HCT116 (cell line): ENCODE results near the gene VWA5B1. TPM values are rescaled to one million over a fixed set of nuclear protein-coding genes. Genes with fewer than 3 reads are reported as not detected.

Experiments
- ATAC-seq: fragments of 200-7000 bp; cut with Tn5 transposase; 2 replicates; pipeline ENCODE4 v1.9.1; 2020; ENCODE audit warnings: mild to moderate bottlenecking, moderate library complexity
- BruUV-seq: library from RNA; stranded (reverse); fragments of 400-500 nt; replicated peaks from 2 replicates; lab custom pipeline; 2021; lab: Mats Ljungman, UMichigan
- CTCF ChIA-PET: fragments of 300-600 bp; sonication (Branson Sonifier 250); formaldehyde crosslinking; loops from one replicate; lab custom pipeline; 2021; ENCODE audit warnings: antibody characterized with exemption; lab: Charles Lee
- POLR2A ChIA-PET: fragments of 300-600, 350-600 bp; sonication (Branson Sonifier 250); formaldehyde crosslinking; loops from one replicate; lab custom pipeline; 2021; ENCODE audit warnings: antibody characterized with exemption; lab: Charles Lee
- RAD21 ChIA-PET, 2 experiments: fragments of 300-600 bp; sonication (Branson Sonifier 250); formaldehyde crosslinking; loops; one replicate each; lab custom pipeline; 2023; ENCODE audit warnings: low total read pairs in 2 of 2; ENCODE audit not compliant: uncharacterized antibody in 2 of 2, unreplicated experiment in 2 of 2, low non-redundant PET in 1 of 2; lab: Charles Lee
- DNase-seq: peaks from one replicate; pipeline ENCODE4 v3.0.0-alpha.2; 2010; ENCODE audit warnings: low read depth, low spot score
- H2AFZ ChIP-seq: fragments of 200-600 bp; shearing (Covaris generic), sonication (generic); 2 replicates; pipeline ENCODE4 v1.6.1; 2017; ENCODE audit warnings: low read depth, mixed run types, mixed read lengths, antibody characterized with exemption, low read length; ENCODE audit not compliant: poor library complexity, severe bottlenecking
- H3K27ac ChIP-seq: 2 replicates; pipeline ENCODE4 v1.5.1; 2012; ENCODE audit warnings: low read depth, low read length
- H3K27me3 ChIP-seq: fragments of 200-600 bp; sonication (generic); 2 replicates; pipeline ENCODE4 v1.6.1; 2016; ENCODE audit warnings: mixed run types, low read length, mixed read lengths; ENCODE audit not compliant: insufficient read depth
- H3K36me3 ChIP-seq, 2 experiments: fragments of 200-500 bp in 1 of 2; fragments of 200-600 bp in 1 of 2; sonication (Bioruptor generic) in 1 of 2; sonication (generic) in 1 of 2; 2 replicates each; pipeline versions ENCODE4 v1.5.1 to v1.6.1; 2014 to 2016; ENCODE audit warnings: low read length in 2 of 2, inconsistent platforms in 1 of 2, mixed read lengths in 1 of 2, mixed run types in 1 of 2; ENCODE audit not compliant: insufficient read depth in 2 of 2, control insufficient read depth in 1 of 2
- H3K4me1 ChIP-seq, 2 experiments: fragments of 200-600 bp in 1 of 2; sonication (generic) in 1 of 2; 2 replicates each; pipeline versions ENCODE4 v1.5.1 to v1.6.1; 2012 to 2017; ENCODE audit warnings: low read length in 2 of 2, inconsistent platforms in 1 of 2, mild to moderate bottlenecking in 1 of 2, mixed read lengths in 1 of 2, mixed run types in 1 of 2, moderate library complexity in 1 of 2; ENCODE audit not compliant: insufficient read depth in 2 of 2, control insufficient read depth in 1 of 2
- H3K4me2 ChIP-seq: fragments of 200-600 bp; sonication (generic); 2 replicates; pipeline ENCODE4 v1.6.1; 2017; ENCODE audit warnings: mixed run types, low read length, mixed read lengths
- H3K4me3 ChIP-seq, 2 experiments: fragments of 200-600 bp in 1 of 2; sonication (generic) in 1 of 2; replicated peaks in 1 of 2; 2 replicates each; pipeline ENCODE4 v1.5.1; 2011 to 2016; ENCODE audit warnings: low read length in 2 of 2, control low read depth in 1 of 2, low read depth in 1 of 2, mild to moderate bottlenecking in 1 of 2, mixed read lengths in 1 of 2, mixed run types in 1 of 2
- H3K79me2 ChIP-seq: fragments of 200-600 bp; sonication (generic); 2 replicates; pipeline ENCODE4 v1.6.1; 2017; ENCODE audit warnings: mild to moderate bottlenecking, mixed run types, low read length, moderate library complexity, mixed read lengths; ENCODE audit not compliant: insufficient read depth
- H3K9ac ChIP-seq: fragments of 200-600 bp; sonication (generic); 2 replicates; pipeline ENCODE4 v1.6.1; 2016; ENCODE audit warnings: low read length, mixed read lengths
- H3K9me2 ChIP-seq: fragments of 200-600 bp; sonication (generic), shearing (Covaris generic); 2 replicates; pipeline ENCODE4 v1.6.1; 2017; ENCODE audit warnings: mixed run types, mild to moderate bottlenecking, moderate library complexity; ENCODE audit not compliant: insufficient read depth
- H3K9me3 ChIP-seq, 2 experiments: fragments of 200-500 bp in 1 of 2; fragments of 200-600 bp in 1 of 2; sonication (Bioruptor generic) in 1 of 2; sonication (generic) in 1 of 2; 2 replicates each; pipeline ENCODE4 v1.6.1; 2014 to 2017; ENCODE audit warnings: low read length in 2 of 2, mixed read lengths in 2 of 2, inconsistent platforms in 1 of 2, low read depth in 1 of 2, mild to moderate bottlenecking in 1 of 2, mixed run types in 1 of 2, moderate library complexity in 1 of 2; ENCODE audit not compliant: control insufficient read depth in 1 of 2, insufficient read depth in 1 of 2
- H4K20me1 ChIP-seq: fragments of 200-600 bp; sonication (generic), shearing (Covaris generic); 2 replicates; pipeline ENCODE4 v1.6.1; 2017; ENCODE audit warnings: mixed run types, mild to moderate bottlenecking, moderate library complexity; ENCODE audit not compliant: insufficient read depth
- CBX3 ChIP-seq: IDR thresholded peaks from 2 replicates; pipeline ENCODE4 v1.6.1; 2012; ENCODE audit warnings: low read depth
- CEBPB ChIP-seq: IDR thresholded peaks from 2 replicates; pipeline ENCODE4 v1.6.1; 2012; ENCODE audit warnings: low read depth
- EZH2 ChIP-seq: fragments of 200-600 bp; sonication (generic); IDR thresholded peaks from 2 replicates; pipeline ENCODE4 v1.6.1; 2017; ENCODE audit warnings: antibody characterized with exemption, mixed run types
- JUND ChIP-seq: IDR thresholded peaks from 2 replicates; pipeline ENCODE4 v1.6.1; 2012
- MAX ChIP-seq: IDR thresholded peaks from 2 replicates; pipeline ENCODE4 v1.6.1; 2012
- POLR2A ChIP-seq: IDR thresholded peaks from 2 replicates; pipeline ENCODE4 v1.7.0; 2011; ENCODE audit warnings: borderline replicate concordance; ENCODE audit not compliant: insufficient read depth, insufficient read length; ENCODE audit errors: extremely low read depth
- POLR2AphosphoS5 ChIP-seq: IDR thresholded peaks from 2 replicates; pipeline ENCODE4 v1.6.1; 2011; ENCODE audit warnings: mild to moderate bottlenecking, low read depth, low read length, moderate library complexity
- RAD21 ChIP-seq: IDR thresholded peaks from 2 replicates; pipeline ENCODE4 v1.6.1; 2012; ENCODE audit warnings: low read depth, mild to moderate bottlenecking
- REST ChIP-seq: IDR thresholded peaks from 2 replicates; pipeline ENCODE4 v1.6.1; 2012; ENCODE audit warnings: low read depth
- SIN3A ChIP-seq: IDR thresholded peaks from 2 replicates; pipeline ENCODE4 v1.6.1; 2012; ENCODE audit warnings: low read depth
- SP1 ChIP-seq: IDR thresholded peaks from 2 replicates; pipeline ENCODE4 v1.6.1; 2012; ENCODE audit warnings: low read depth
- SRF ChIP-seq: IDR thresholded peaks from 2 replicates; pipeline ENCODE4 v1.6.1; 2012; ENCODE audit warnings: low read depth
- YY1 ChIP-seq: IDR thresholded peaks from 2 replicates; pipeline ENCODE4 v1.6.1; 2011; ENCODE audit warnings: low read length, low read depth, moderate library complexity, mild to moderate bottlenecking; ENCODE audit not compliant: insufficient replicate concordance; ENCODE audit errors: extremely low read depth
- ZBTB33 ChIP-seq: IDR thresholded peaks from 2 replicates; pipeline ENCODE4 v1.6.1; 2011; ENCODE audit warnings: mild to moderate bottlenecking, low read length, moderate library complexity; ENCODE audit not compliant: insufficient replicate concordance; ENCODE audit errors: extremely low read depth
- ZFX ChIP-seq: fragments of 450-650 bp; IDR thresholded peaks from 2 replicates; pipeline ENCODE4 v1.6.1; 2017
- intact Hi-C: fragments of 100-400 bp; cut with micrococcal nuclease; formaldehyde crosslinking; loops from 2 replicates; pipeline ENCODE4 v1.10.0; 2022
- total RNA-seq: library from RNA; stranded (reverse); gene quantifications from one replicate; pipeline ENCODE4 v1.2.1, GENCODE V29; 2021; ENCODE audit not compliant: unreplicated experiment

Gene VWA5B1
- total RNA-seq, 1 experiment from 2014 or later = not detected

DNA sequence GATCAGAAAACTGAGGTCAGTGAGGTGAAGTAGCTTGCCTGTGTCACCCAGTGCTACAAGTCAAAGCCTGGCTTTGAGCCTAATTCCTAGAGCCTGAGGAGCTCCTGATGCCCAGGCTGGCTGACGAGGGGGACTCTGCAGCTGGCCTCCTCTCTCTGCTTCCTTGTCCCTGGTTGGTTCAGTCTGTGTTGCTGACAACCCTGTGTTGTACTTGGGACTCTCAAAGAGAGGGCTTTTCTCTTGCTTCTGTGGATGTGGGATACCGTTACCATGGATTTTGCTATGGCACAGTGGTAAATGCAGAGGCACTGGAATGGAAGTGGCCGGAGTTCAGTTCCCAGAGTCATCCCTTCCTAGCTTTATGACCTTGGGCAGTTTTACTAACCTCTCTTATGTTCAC, 8.0 kb downstream of the VWA5B1 start:
- ChIA-PET RAD21 (no interaction called here), POLR2A (no interaction called here)
- Histone ChIP-seq H3K27ac (no peak overlapping the region), H3K9ac (no peak overlapping the region), H3K27me3 (peaks cover 2% of the 10 kb centered on the region; the same call in 1 of the 2 replicates), H3K36me3 (no peaks in the 10 kb centered on the region), H3K4me2 (no peak overlapping the region), H3K4me3 (no peak overlapping the region), H3K9me3 (no peaks in the 10 kb centered on the region)
- no TSS peak for BruUV-seq
- ATAC-seq (no peak), DNase-seq (no peak)
- TF ChIP-seq ZFX = no peak
- TF ChIP-seq CBX3 = no peak
- TF ChIP-seq, all 23 proteins: peak for 0
- CTCF ChIA-PET = no interaction called here
- Histone ChIP-seq H3K79me2 (no peaks in the 10 kb centered on the region), H3K4me1 (no peaks in the 10 kb centered on the region), H4K20me1 (no peaks in the 10 kb centered on the region), H2AFZ (no peak overlapping the region), H3K9me2 (no peaks in the 10 kb centered on the region)
- intact Hi-C loops = no loop called here

DNA sequence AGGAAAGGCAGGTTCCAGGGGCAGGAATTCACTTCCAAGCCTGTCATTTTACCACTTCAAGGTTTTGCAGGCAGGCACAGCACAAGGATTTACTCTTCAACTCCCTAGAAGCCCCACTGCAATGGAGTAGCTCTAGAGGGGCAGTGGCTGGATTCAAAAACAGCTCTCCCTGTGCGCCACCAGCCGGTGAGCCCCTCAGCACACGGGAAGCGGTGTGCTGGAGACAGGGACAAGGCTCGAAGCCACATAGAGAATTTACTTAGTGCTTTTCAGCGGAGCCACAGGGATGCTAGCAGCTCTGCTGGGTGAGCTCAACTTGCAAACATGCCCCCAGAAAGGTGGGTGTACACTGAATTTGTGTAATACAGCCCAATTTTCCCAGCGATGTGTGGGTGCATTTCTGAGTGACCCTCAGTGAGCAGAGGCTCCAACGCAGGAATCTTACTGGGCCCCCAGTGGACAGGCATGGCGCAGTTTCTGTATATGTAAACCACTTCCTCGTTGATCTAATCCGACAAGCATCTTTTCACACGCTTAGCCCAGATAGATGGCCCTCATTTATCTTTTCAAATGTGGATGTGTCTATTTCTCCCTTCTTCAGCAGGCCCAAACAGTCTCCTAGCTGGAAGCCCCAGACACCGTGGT, 10.9 kb downstream of the VWA5B1 start:
- no peak overlapping the region for H3K27ac ChIP-seq
- no peaks in the 10 kb centered on the region for H3K4me1 ChIP-seq
- no peaks in the 10 kb centered on the region for H3K79me2 ChIP-seq
- no peak overlapping the region for H3K4me3 ChIP-seq
- H3K9me3 ChIP-seq = no peaks in the 10 kb centered on the region
- ATAC-seq (no peak), DNase-seq (no peak)
- POLR2A ChIA-PET = no interaction called here
- H3K27me3 ChIP-seq = 0 out of 2 replicates have a peak, but pooled peaks cover 6% of the 10 kb centered on the region
- intact Hi-C loops = no loop called here
- H3K4me2 ChIP-seq = no peak overlapping the region
- CTCF ChIA-PET = no interaction called here
- no TSS peak for BruUV-seq
- H3K36me3 ChIP-seq = no peaks in the 10 kb centered on the region
- no peak overlapping the region for H3K9ac ChIP-seq
- no peaks in the 10 kb centered on the region for H3K9me2 ChIP-seq
- no peak overlapping the region for H2AFZ ChIP-seq
- H4K20me1 ChIP-seq = no peaks in the 10 kb centered on the region
- RAD21 ChIA-PET = no interaction called here
- TF ChIP-seq SIN3A = no peak
- TF ChIP-seq POLR2AphosphoS5 = no peak
- no peak for TF ChIP-seq ZBTB33
- no peak for TF ChIP-seq SRF
- no peak for TF ChIP-seq JUND
- no peak for TF ChIP-seq YY1
- TF ChIP-seq ZFX = no peak
- no peak for TF ChIP-seq CEBPB
- no peak for TF ChIP-seq RAD21
- TF ChIP-seq MAX = no peak
- TF ChIP-seq EZH2 = no peak
- no peak for TF ChIP-seq CBX3
- no peak for TF ChIP-seq SP1
- TF ChIP-seq POLR2A = no peak
- no peak for TF ChIP-seq REST
